ENCODE measurements around the gene MICALL1.

The MICALL1 gene

DNA sequence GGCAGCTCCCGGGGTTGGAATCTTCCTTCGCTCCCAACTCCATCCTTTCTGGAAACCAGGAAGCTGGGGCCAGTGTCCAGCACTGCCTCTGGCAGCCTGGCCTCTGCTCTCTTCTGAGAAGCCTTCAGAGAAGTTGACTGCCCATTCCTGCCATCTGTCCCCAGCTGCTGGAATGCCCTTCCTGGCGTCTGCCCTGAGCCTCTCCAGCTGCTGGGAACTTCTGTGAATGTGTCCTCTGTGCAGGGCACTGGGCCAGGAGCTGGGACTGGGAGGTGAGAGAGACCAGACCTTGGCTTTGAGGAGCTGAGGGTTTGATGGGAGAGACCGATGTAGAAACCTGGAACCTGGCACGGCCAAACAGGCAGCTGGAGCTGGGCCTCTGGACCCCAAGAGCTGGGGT is 84.2 kb downstream of the MICALL1 start:
- Histone ChIP-seq H3K27me3 (ENCODE audit: insufficient read depth, poor library complexity, severe bottlenecking) (no peaks in the 10 kb centered on the region), H3K27ac (replicated peaks) (no peak overlapping the region), H3K4me3 (replicated peaks; ENCODE audit: insufficient read depth, low read length) (no peak overlapping the region)
- no peak for DNase-seq (ENCODE audit: low read depth in 1 of 2, low spot score in 1 of 2)
- TF ChIP-seq, protein P1, sequence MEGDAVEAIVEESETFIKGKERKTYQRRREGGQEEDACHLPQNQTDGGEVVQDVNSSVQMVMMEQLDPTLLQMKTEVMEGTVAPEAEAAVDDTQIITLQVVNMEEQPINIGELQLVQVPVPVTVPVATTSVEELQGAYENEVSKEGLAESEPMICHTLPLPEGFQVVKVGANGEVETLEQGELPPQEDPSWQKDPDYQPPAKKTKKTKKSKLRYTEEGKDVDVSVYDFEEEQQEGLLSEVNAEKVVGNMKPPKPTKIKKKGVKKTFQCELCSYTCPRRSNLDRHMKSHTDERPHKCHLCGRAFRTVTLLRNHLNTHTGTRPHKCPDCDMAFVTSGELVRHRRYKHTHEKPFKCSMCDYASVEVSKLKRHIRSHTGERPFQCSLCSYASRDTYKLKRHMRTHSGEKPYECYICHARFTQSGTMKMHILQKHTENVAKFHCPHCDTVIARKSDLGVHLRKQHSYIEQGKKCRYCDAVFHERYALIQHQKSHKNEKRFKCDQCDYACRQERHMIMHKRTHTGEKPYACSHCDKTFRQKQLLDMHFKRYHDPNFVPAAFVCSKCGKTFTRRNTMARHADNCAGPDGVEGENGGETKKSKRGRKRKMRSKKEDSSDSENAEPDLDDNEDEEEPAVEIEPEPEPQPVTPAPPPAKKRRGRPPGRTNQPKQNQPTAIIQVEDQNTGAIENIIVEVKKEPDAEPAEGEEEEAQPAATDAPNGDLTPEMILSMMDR (IDR thresholded peaks at IDR 0.05; ENCODE audit: insufficient read depth, low read length) = no peak
- TF ChIP-seq SPI1 (IDR thresholded peaks at IDR 0.05; ENCODE audit: borderline replicate concordance, low read depth) (no peak), POLR2AphosphoS5 (IDR thresholded peaks at IDR 0.05; ENCODE audit: low read depth) (no peak), GABPA (IDR thresholded peaks at IDR 0.05; ENCODE audit: low read depth) (no peak)
- TF ChIP-seq, protein P2, sequence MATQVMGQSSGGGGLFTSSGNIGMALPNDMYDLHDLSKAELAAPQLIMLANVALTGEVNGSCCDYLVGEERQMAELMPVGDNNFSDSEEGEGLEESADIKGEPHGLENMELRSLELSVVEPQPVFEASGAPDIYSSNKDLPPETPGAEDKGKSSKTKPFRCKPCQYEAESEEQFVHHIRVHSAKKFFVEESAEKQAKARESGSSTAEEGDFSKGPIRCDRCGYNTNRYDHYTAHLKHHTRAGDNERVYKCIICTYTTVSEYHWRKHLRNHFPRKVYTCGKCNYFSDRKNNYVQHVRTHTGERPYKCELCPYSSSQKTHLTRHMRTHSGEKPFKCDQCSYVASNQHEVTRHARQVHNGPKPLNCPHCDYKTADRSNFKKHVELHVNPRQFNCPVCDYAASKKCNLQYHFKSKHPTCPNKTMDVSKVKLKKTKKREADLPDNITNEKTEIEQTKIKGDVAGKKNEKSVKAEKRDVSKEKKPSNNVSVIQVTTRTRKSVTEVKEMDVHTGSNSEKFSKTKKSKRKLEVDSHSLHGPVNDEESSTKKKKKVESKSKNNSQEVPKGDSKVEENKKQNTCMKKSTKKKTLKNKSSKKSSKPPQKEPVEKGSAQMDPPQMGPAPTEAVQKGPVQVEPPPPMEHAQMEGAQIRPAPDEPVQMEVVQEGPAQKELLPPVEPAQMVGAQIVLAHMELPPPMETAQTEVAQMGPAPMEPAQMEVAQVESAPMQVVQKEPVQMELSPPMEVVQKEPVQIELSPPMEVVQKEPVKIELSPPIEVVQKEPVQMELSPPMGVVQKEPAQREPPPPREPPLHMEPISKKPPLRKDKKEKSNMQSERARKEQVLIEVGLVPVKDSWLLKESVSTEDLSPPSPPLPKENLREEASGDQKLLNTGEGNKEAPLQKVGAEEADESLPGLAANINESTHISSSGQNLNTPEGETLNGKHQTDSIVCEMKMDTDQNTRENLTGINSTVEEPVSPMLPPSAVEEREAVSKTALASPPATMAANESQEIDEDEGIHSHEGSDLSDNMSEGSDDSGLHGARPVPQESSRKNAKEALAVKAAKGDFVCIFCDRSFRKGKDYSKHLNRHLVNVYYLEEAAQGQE (IDR thresholded peaks at IDR 0.05; ENCODE audit: insufficient replicate concordance, low read depth) = no peak

DNA sequence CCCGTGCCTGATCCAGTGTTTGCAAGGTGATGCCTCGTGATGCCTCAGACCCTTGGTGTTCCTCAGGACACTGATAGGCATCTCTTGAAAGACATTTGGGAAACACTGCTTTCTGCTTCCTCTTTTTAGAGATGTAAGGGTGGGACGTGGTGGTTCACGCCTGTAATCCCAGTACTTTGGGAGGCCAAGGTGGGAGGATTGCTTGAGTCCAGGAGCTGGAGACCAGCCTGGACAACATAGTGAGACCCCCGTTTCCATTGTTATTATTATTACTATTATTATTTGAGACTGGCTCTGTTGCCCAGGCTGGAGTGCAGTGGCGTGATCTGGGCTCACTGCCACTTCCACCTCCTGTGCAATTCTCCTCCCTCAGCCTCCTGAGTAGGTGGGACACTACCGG is 84.8 kb downstream of the MICALL1 start:
- no peak for DNase-seq (ENCODE audit: low read depth in 1 of 2, low spot score in 1 of 2)
- no peak overlapping the region for H3K4me3 ChIP-seq (replicated peaks; ENCODE audit: insufficient read depth, low read length)
- H3K27ac ChIP-seq (replicated peaks) = no peak overlapping the region
- no peak for TF ChIP-seq SPI1 (IDR thresholded peaks at IDR 0.05; ENCODE audit: borderline replicate concordance, low read depth)
- TF ChIP-seq, protein P2 (IDR thresholded peaks at IDR 0.05; ENCODE audit: insufficient replicate concordance, low read depth) = no peak
- TF ChIP-seq POLR2AphosphoS5 (IDR thresholded peaks at IDR 0.05; ENCODE audit: low read depth) = no peak
- TF ChIP-seq, protein P1 (IDR thresholded peaks at IDR 0.05; ENCODE audit: insufficient read depth, low read length) = no peak
- TF ChIP-seq GABPA (IDR thresholded peaks at IDR 0.05; ENCODE audit: low read depth) = no peak
- H3K27me3 ChIP-seq (ENCODE audit: insufficient read depth, poor library complexity, severe bottlenecking) = no peaks in the 10 kb centered on the region

DNA sequence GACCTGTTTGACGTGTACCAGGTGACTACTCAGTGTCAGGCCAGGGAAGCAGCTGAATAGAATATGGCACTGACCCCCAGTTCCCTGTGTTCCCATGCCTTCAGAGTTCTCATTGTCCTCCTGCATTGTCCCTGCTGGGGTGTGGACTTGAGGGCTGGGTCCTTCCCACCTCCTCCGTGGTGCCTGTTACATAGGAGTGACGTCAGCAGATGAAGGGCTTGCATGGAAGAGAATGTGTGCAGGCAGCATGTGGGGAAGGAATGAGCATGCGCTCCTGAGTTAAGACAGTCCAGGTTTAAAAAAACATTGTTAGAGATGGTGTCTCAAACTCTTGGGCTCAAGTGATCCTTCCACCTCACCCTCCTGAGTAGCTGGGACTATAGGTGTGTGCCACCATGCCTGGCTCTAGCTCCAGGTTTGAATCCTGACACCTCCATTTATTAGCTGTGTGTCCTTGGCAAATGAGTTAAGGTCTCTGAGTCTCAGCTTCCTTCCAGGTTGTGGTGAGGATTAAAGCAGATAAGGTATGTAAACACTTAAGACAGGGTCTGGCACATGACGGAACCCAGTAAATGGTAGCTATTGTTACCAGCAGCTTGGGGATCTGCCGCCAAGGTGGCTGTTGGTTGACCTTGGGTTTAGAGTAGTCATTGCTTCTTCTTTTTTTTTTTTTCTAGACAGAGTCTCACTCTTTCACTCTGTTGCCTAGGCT is 85.8 kb downstream of the MICALL1 start:
- no peak overlapping the region for H3K27ac ChIP-seq (replicated peaks)
- H3K27me3 ChIP-seq (ENCODE audit: insufficient read depth, poor library complexity, severe bottlenecking) = no peaks in the 10 kb centered on the region
- TF ChIP-seq GABPA (IDR thresholded peaks at IDR 0.05; ENCODE audit: low read depth) = no peak
- TF ChIP-seq POLR2AphosphoS5 (IDR thresholded peaks at IDR 0.05; ENCODE audit: low read depth) = no peak
- TF ChIP-seq, protein P1 (IDR thresholded peaks at IDR 0.05; ENCODE audit: insufficient read depth, low read length) = no peak
- TF ChIP-seq SPI1 (IDR thresholded peaks at IDR 0.05; ENCODE audit: borderline replicate concordance, low read depth) = no peak
- TF ChIP-seq, protein P2 (IDR thresholded peaks at IDR 0.05; ENCODE audit: insufficient replicate concordance, low read depth) = no peak
- H3K4me3 ChIP-seq (replicated peaks; ENCODE audit: insufficient read depth, low read length) = no peak overlapping the region
- no peak for DNase-seq (ENCODE audit: low read depth in 1 of 2, low spot score in 1 of 2)

All from HL-60 (cell line).